Neural cell (in vitro differentiated cells): ENCODE data around the gene MYO7B. TPM values are rescaled to one million over a fixed set of nuclear protein-coding genes. Genes with fewer than 3 reads are reported as not detected.

Source experiments
- H2AFZ ChIP-seq: fragments of 200-600, 300-800 bp; sonication (generic), shearing (Covaris generic); 2 replicates; pipeline ENCODE4 v1.6.0; 2014; ENCODE audit warnings: low read depth, mild to moderate bottlenecking, antibody characterized with exemption, low read length, moderate library complexity
- H3F3A ChIP-seq: fragments of 200-600 bp; shearing (Covaris generic); 2 replicates; pipeline ENCODE4 v1.6.1; 2016; ENCODE audit warnings: mild to moderate bottlenecking, moderate library complexity, mixed read lengths, antibody characterized with exemption, low read length; ENCODE audit not compliant: insufficient read depth, poor library complexity, severe bottlenecking
- H3K27ac ChIP-seq: fragments of 200-600, 300-800 bp; sonication (generic), shearing (Covaris generic); 2 replicates; pipeline ENCODE4 v1.5.1; 2014; ENCODE audit warnings: mild to moderate bottlenecking, low read length, moderate library complexity
- H3K27me3 ChIP-seq: fragments of 300-800, 200-600 bp; sonication (generic), shearing (Covaris generic); 2 replicates; pipeline ENCODE4 v1.6.0; 2014; ENCODE audit warnings: mild to moderate bottlenecking, low read depth, low read length, moderate library complexity; ENCODE audit not compliant: insufficient read depth
- H3K36me3 ChIP-seq: fragments of 300-800, 200-600 bp; sonication (generic), shearing (Covaris generic); 2 replicates; pipeline ENCODE4 v1.5.1; 2014; ENCODE audit warnings: mild to moderate bottlenecking, antibody characterized with exemption, low read length, moderate library complexity; ENCODE audit not compliant: insufficient read depth
- H3K4me2 ChIP-seq: fragments of 300-800, 200-600 bp; sonication (generic), shearing (Covaris generic); 2 replicates; pipeline ENCODE4 v1.6.0; 2014; ENCODE audit warnings: mild to moderate bottlenecking, low read length
- H3K4me3 ChIP-seq: fragments of 300-800, 200-600 bp; sonication (generic), shearing (Covaris generic); 2 replicates; pipeline ENCODE4 v1.5.1; 2014; ENCODE audit warnings: mild to moderate bottlenecking, low read length, moderate library complexity
- H3K79me2 ChIP-seq: fragments of 200-600 bp; shearing (Covaris generic); replicated peaks from 2 replicates; pipeline ENCODE4 v1.6.0; 2014; ENCODE audit warnings: mild to moderate bottlenecking, low read length, moderate library complexity; ENCODE audit not compliant: insufficient read depth
- H3K9ac ChIP-seq: fragments of 300-800, 200-600 bp; sonication (generic), shearing (Covaris generic); 2 replicates; pipeline ENCODE4 v1.6.1; 2016; ENCODE audit warnings: mild to moderate bottlenecking, low read length, mixed read lengths
- H3K9me2 ChIP-seq: fragments of 200-600 bp; shearing (Covaris generic); 2 replicates; pipeline ENCODE4 v1.6.1; 2016; ENCODE audit warnings: mild to moderate bottlenecking, low read length, mixed read lengths; ENCODE audit not compliant: insufficient read depth
- H3K9me3 ChIP-seq: fragments of 200-600, 300-800 bp; sonication (generic), shearing (Covaris generic); 2 replicates; pipeline ENCODE4 v1.6.1; 2016; ENCODE audit warnings: mild to moderate bottlenecking, mixed run types, low read length, moderate library complexity, mixed read lengths
- H4K20me1 ChIP-seq: fragments of 200-600 bp; shearing (Covaris generic); 2 replicates; pipeline ENCODE4 v1.6.1; 2016; ENCODE audit warnings: mild to moderate bottlenecking, mixed run types; ENCODE audit not compliant: insufficient read depth
- CTCF ChIP-seq: fragments of 450-650 bp; IDR thresholded peaks from 2 replicates; pipeline ENCODE4 v1.5.1; 2014; ENCODE audit warnings: antibody characterized with exemption, mild to moderate bottlenecking, moderate library complexity; ENCODE audit not compliant: poor library complexity, severe bottlenecking
- EP300 ChIP-seq: fragments of 450-650 bp; conservative IDR thresholded peaks from 2 replicates; pipeline ENCODE4 v1.6.1; 2014; ENCODE audit warnings: antibody characterized with exemption, mild to moderate bottlenecking, moderate library complexity; ENCODE audit not compliant: poor library complexity, severe bottlenecking
- EZH2 ChIP-seq: fragments of 200-600, 300-800 bp; shearing (Covaris generic), sonication (generic); IDR thresholded peaks from 2 replicates; pipeline ENCODE4 v1.6.1; 2014; ENCODE audit warnings: antibody characterized with exemption, low read length, borderline replicate concordance, mild to moderate bottlenecking; ENCODE audit not compliant: insufficient read depth, poor library complexity, severe bottlenecking
- MXI1 ChIP-seq: fragments of 450-650 bp; conservative IDR thresholded peaks from 2 replicates; pipeline ENCODE4 v1.6.1; 2014; ENCODE audit warnings: antibody characterized with exemption, mild to moderate bottlenecking; ENCODE audit not compliant: poor library complexity, severe bottlenecking
- POLR2AphosphoS5 ChIP-seq: IDR thresholded peaks from 2 replicates; pipeline ENCODE4 v1.6.1; 2012
- RAD21 ChIP-seq: fragments of 450-650 bp; conservative IDR thresholded peaks from 2 replicates; pipeline ENCODE4 v1.6.1; 2014; ENCODE audit warnings: antibody characterized with exemption, mild to moderate bottlenecking, moderate library complexity
- SMC3 ChIP-seq: fragments of 450-650 bp; conservative IDR thresholded peaks from 2 replicates; pipeline ENCODE4 v1.6.1; 2014; ENCODE audit warnings: antibody characterized with exemption, mild to moderate bottlenecking, moderate library complexity; ENCODE audit not compliant: poor library complexity
- TAF1 ChIP-seq: IDR thresholded peaks from 2 replicates; pipeline ENCODE4 v1.6.1; 2012; ENCODE audit warnings: low read depth
- polyA plus RNA-seq: library from polyadenylated mRNA; depleted of rRNA; stranded (reverse); fragments of >200 nt; gene quantifications from 2 replicates; pipeline ENCODE4 v1.2.3, GENCODE V29; 2014
- TF ChIP-seq, protein P1 (sequence below): IDR thresholded peaks from 2 replicates; pipeline ENCODE4 v1.6.1; 2012; ENCODE audit warnings: borderline replicate concordance

The MYO7B gene
- polyA plus RNA-seq, 1 donor from 2014 or later = 0.16 TPM

GRCh38 chr2:127580167-127581049 lies 44.9 kb downstream of the MYO7B start:
- no peak overlapping the region for H3K4me3 ChIP-seq
- H4K20me1 ChIP-seq = no peaks in the 10 kb centered on the region
- H3K9me3 ChIP-seq = no peaks in the 10 kb centered on the region
- no peak overlapping the region for H2AFZ ChIP-seq
- no peaks in the 10 kb centered on the region for H3F3A ChIP-seq
- H3K9ac ChIP-seq = no peak overlapping the region
- no peak overlapping the region for H3K27ac ChIP-seq
- H3K4me2 ChIP-seq = no peak overlapping the region
- no peaks in the 10 kb centered on the region for H3K9me2 ChIP-seq
- no peaks in the 10 kb centered on the region for H3K79me2 ChIP-seq
- H3K27me3 ChIP-seq = no peaks in the 10 kb centered on the region
- no peaks in the 10 kb centered on the region for H3K36me3 ChIP-seq
- TF ChIP-seq MXI1 (no peak), POLR2AphosphoS5 (no peak), TAF1 (no peak), EP300 (no peak), SMC3 (no peak), EZH2 (no peak), CTCF (no peak), RAD21 (no peak)
- TF ChIP-seq, protein P1, sequence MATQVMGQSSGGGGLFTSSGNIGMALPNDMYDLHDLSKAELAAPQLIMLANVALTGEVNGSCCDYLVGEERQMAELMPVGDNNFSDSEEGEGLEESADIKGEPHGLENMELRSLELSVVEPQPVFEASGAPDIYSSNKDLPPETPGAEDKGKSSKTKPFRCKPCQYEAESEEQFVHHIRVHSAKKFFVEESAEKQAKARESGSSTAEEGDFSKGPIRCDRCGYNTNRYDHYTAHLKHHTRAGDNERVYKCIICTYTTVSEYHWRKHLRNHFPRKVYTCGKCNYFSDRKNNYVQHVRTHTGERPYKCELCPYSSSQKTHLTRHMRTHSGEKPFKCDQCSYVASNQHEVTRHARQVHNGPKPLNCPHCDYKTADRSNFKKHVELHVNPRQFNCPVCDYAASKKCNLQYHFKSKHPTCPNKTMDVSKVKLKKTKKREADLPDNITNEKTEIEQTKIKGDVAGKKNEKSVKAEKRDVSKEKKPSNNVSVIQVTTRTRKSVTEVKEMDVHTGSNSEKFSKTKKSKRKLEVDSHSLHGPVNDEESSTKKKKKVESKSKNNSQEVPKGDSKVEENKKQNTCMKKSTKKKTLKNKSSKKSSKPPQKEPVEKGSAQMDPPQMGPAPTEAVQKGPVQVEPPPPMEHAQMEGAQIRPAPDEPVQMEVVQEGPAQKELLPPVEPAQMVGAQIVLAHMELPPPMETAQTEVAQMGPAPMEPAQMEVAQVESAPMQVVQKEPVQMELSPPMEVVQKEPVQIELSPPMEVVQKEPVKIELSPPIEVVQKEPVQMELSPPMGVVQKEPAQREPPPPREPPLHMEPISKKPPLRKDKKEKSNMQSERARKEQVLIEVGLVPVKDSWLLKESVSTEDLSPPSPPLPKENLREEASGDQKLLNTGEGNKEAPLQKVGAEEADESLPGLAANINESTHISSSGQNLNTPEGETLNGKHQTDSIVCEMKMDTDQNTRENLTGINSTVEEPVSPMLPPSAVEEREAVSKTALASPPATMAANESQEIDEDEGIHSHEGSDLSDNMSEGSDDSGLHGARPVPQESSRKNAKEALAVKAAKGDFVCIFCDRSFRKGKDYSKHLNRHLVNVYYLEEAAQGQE = no peak

DNA sequence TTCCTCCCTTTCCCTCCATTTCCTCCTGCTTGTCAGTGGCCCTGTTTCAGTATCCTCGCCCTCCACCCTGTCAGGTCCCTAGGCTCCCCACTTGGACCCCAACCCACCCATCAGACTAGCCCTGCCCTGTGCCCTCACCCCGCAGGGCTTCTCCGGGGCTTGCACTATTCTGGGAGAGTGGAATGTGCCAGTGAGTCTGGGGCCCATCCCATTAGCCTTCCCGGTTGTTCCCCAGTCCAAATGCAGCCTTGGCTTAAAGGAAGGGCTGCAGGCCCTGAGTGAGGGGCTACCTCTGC lies 45.5 kb downstream of the MYO7B start:
- H3K9me2 ChIP-seq = no peaks in the 10 kb centered on the region
- no peak overlapping the region for H3K4me2 ChIP-seq
- H3K36me3 ChIP-seq = no peaks in the 10 kb centered on the region
- no peaks in the 10 kb centered on the region for H3K9me3 ChIP-seq
- H3K9ac ChIP-seq = no peak overlapping the region
- no peaks in the 10 kb centered on the region for H3K27me3 ChIP-seq
- TF ChIP-seq, protein P1 = no peak
- TF ChIP-seq SMC3 (no peak), MXI1 (no peak), CTCF (no peak), POLR2AphosphoS5 (no peak), TAF1 (no peak), RAD21 (no peak), EP300 (no peak), EZH2 (no peak)
- H2AFZ ChIP-seq = no peak overlapping the region
- no peaks in the 10 kb centered on the region for H3F3A ChIP-seq
- H3K4me3 ChIP-seq = no peak overlapping the region
- no peaks in the 10 kb centered on the region for H4K20me1 ChIP-seq
- H3K79me2 ChIP-seq = no peaks in the 10 kb centered on the region
- no peak overlapping the region for H3K27ac ChIP-seq
